Renal pelvis (tissue), 3 donors: ENCODE measurements around the gene TMED4. TPM values are rescaled to one million over a fixed set of nuclear protein-coding genes. Genes with fewer than 3 reads are reported as not detected.

Experiments used
- polyA plus RNA-seq, 3 donors: library from polyadenylated mRNA; unstranded; fragments of 120-200 nt; gene quantifications; one replicate each; pipeline ENCODE4 v1.2.1, GENCODE V29; 2013; ENCODE audit not compliant: insufficient read length in 3 of 3

The TMED4 gene
- polyA plus RNA-seq, 3 donors: 123 to 177 (median 168) TPM

Other genes starting within 250 kb of the TMED4 start
- 10 to 100 TPM; 97.2 to 99.7 (median 97.8) TPM for gene NUDCD3, start 91.6 kb downstream of the TMED4 start, polyA plus RNA-seq
- 1 to 10 TPM; 4.0 to 4.3 (median 4.2) TPM for gene NPC1L1, start 40.9 kb downstream of the TMED4 start, polyA plus RNA-seq
- gene DDX56, start 8.3 kb downstream of the TMED4 start, polyA plus RNA-seq: 100 to 1,000 TPM in 2 of 3 donors, 10 to 100 TPM in 1; 85.4 to 122 (median 117) TPM
- gene OGDH, start 24.4 kb upstream of the TMED4 start, polyA plus RNA-seq: 10 to 100 TPM; 87.9 to 96.6 (median 96.4) TPM
- 10 to 100 TPM; 65.3 to 96.2 (median 94.6) TPM for gene ZMIZ2, start 166.6 kb upstream of the TMED4 start, polyA plus RNA-seq
- 1,000 to 10,000 TPM; 1,223 to 1,327 (median 1,239) TPM for gene PPIA, start 214.4 kb upstream of the TMED4 start, polyA plus RNA-seq